HepG2 (cell line): Measurements from ENCODE around the gene RPUSD4. TPM values are rescaled to one million over a fixed set of nuclear protein-coding genes. Genes with fewer than 3 reads are reported as not detected.

Source experiments
- DR1 ChIP-seq: sonication (generic); formaldehyde crosslinking; IDR thresholded peaks from 2 replicates; pipeline ENCODE4 v1.8.0; 2021; ENCODE audit warnings: mild to moderate bottlenecking, missing genetic modification reagents, inconsistent platforms
- HMGA1 ChIP-seq: sonication (generic); formaldehyde crosslinking; conservative IDR thresholded peaks from 2 replicates; pipeline ENCODE4 v1.4.0; 2020; ENCODE audit warnings: missing genetic modification reagents
- MBNL3 ChIP-seq: fragments of 250-450 bp; sonication (Bioruptor Pico); conservative IDR thresholded peaks from 2 replicates; pipeline ENCODE4 v1.8.0; 2022; ENCODE audit warnings: mild to moderate bottlenecking, inconsistent platforms
- MED1 ChIP-seq: sonication (generic); formaldehyde crosslinking; IDR thresholded peaks from 2 replicates; pipeline ENCODE4 v1.4.0; 2020; ENCODE audit warnings: missing genetic modification reagents
- MED13 ChIP-seq: sonication (generic); formaldehyde crosslinking; IDR thresholded peaks from 2 replicates; pipeline ENCODE4 v1.5.0; 2020; ENCODE audit warnings: missing genetic modification reagents
- PRMT3 ChIP-seq: sonication (generic); formaldehyde crosslinking; IDR thresholded peaks from 2 replicates; pipeline ENCODE4 v1.8.1; 2022; ENCODE audit warnings: low read depth, mild to moderate bottlenecking, moderate library complexity, missing genetic modification reagents, borderline replicate concordance
- RCOR2 ChIP-seq: IDR thresholded peaks from 2 replicates; pipeline ENCODE4 v1.6.1; 2016; ENCODE audit warnings: missing biosample characterization, missing genetic modification reagents
- SAFB2 ChIP-seq: sonication (generic); formaldehyde crosslinking; IDR thresholded peaks from 2 replicates; pipeline ENCODE4 v1.5.1; 2020; ENCODE audit warnings: missing genetic modification reagents, low read depth, mild to moderate bottlenecking, borderline replicate concordance
- TAF15 ChIP-seq: fragments of 200-400 bp; formaldehyde crosslinking; IDR thresholded peaks from one replicate; pipeline ENCODE4 v1.6.1; 2018; ENCODE audit warnings: mild to moderate bottlenecking, low read depth, low read length; ENCODE audit not compliant: poor library complexity, severe bottlenecking
- ZEB1 ChIP-seq: IDR thresholded peaks from 2 replicates; pipeline ENCODE4 v1.6.1; 2012; ENCODE audit warnings: mild to moderate bottlenecking, low read depth, inconsistent platforms; ENCODE audit not compliant: insufficient replicate concordance
- ZNF431 ChIP-seq: sonication (generic); formaldehyde crosslinking; IDR thresholded peaks from 2 replicates; pipeline ENCODE4 v1.9.0; 2022; ENCODE audit warnings: missing genetic modification reagents, low read depth, mild to moderate bottlenecking, borderline replicate concordance
- ZNF607 ChIP-seq: sonication (generic); formaldehyde crosslinking; IDR thresholded peaks from 2 replicates; pipeline ENCODE4 v1.5.1; 2020; ENCODE audit warnings: missing genetic modification reagents, mild to moderate bottlenecking, borderline replicate concordance
- polyA plus RNA-seq, 8 experiments: library from polyadenylated mRNA; depleted of rRNA in 3 of 8; stranded (reverse) in 7 of 8; unstranded in 1 of 8; fragments of >200 nt; fragmentation: Illumina TruSeq in 4 of 8; extraction: Trizol in 4 of 8; gene quantifications; 2 replicates each; pipeline versions ENCODE4 v1.2.1 to v1.2.3, GENCODE V29; 2011 to 2016; ENCODE audit warnings: low read depth in 4 of 8, missing spikeins in 1 of 8, mixed read lengths in 1 of 8; ENCODE audit not compliant: insufficient read depth in 1 of 8
- total RNA-seq, 5 experiments: library from RNA; depleted of rRNA; stranded (reverse); fragments of >200 nt; fragmentation: Illumina TruSeq; extraction: Trizol; gene quantifications; 2 replicates each; pipeline ENCODE4 v1.2.3, GENCODE V29; 2016; ENCODE audit warnings: low read depth in 1 of 5
- TF ChIP-seq, protein P1 (sequence below): sonication (generic); formaldehyde crosslinking; IDR thresholded peaks from 2 replicates; pipeline ENCODE4 v1.4.0; 2020; ENCODE audit warnings: missing genetic modification reagents
- TF ChIP-seq, protein P2 (sequence below): sonication (generic); formaldehyde crosslinking; IDR thresholded peaks from 2 replicates; pipeline ENCODE4 v1.8.1; 2023; ENCODE audit warnings: mild to moderate bottlenecking, moderate library complexity, missing genetic modification reagents
- TF ChIP-seq, protein P3 (sequence below): sonication (generic); formaldehyde crosslinking; IDR thresholded peaks from 2 replicates; pipeline ENCODE4 v1.9.0; 2021; ENCODE audit warnings: missing genetic modification reagents, borderline replicate concordance
- TF ChIP-seq, protein P4 (sequence below): sonication (generic); formaldehyde crosslinking; IDR thresholded peaks from 2 replicates; pipeline ENCODE4 v1.4.0; 2020; ENCODE audit warnings: missing genetic modification reagents, borderline replicate concordance
- TF ChIP-seq, protein P5 (sequence below): sonication (generic); formaldehyde crosslinking; IDR thresholded peaks from 2 replicates; pipeline ENCODE4 v1.5.1; 2020; ENCODE audit warnings: missing genetic modification reagents, mild to moderate bottlenecking, borderline replicate concordance
- TF ChIP-seq, protein P6 (sequence below): sonication (generic); formaldehyde crosslinking; IDR thresholded peaks from 2 replicates; pipeline ENCODE4 v1.8.1; 2023; ENCODE audit warnings: mild to moderate bottlenecking, missing genetic modification reagents

The RPUSD4 gene
- total and polyA plus RNA-seq, 2 of the 13 experiments (the other 11 are each of a cell fraction or from before 2014, with no cell fraction given): 45.0 to 52.9 TPM

DNA sequence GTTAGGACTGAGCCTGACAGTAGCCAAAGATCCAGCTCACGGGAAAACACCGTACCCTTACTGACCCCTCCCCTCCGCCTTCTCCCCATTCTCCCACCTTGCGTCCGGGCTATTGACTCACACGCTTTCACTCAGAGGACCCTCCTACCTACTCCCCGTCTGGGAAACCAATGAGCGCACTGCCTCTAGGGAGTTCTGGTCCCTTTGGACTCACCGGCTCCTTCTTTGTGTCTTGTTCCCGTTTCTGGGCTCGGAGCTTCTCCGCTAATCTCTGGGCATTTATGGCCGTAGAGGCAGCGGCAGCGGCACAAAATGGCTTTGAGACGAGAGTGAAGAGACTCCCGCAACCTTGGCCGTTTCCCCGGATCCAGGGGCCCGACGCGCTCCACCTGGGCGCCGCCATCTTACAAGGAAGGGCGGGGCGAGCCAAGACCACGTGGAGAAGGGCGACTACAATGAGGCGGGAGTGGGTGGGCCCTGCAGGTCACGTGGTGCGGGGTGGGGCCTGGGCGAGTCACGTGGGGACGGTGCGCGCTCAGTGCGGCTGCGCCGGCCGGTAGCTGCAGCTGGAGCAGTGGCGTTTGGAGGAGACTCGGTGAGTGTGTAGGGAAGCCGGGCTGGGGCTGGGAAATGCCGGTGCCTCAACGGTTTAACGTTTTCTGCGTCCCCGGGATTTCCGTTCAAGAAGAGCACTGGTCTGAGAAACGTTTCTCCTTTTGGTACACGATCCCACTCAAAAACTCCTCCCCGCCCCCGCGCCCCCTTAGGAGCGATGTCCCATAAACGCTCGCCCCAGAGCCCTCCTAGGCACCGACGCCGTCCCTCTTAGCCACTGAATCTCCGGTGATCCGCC lies at the start of gene RPUSD4, which contains the start of gene FAM118B (continued):
- TF ChIP-seq TAF15: no peak
- peak; percentile 60 for TF ChIP-seq MED1
- TF ChIP-seq, protein P1, sequence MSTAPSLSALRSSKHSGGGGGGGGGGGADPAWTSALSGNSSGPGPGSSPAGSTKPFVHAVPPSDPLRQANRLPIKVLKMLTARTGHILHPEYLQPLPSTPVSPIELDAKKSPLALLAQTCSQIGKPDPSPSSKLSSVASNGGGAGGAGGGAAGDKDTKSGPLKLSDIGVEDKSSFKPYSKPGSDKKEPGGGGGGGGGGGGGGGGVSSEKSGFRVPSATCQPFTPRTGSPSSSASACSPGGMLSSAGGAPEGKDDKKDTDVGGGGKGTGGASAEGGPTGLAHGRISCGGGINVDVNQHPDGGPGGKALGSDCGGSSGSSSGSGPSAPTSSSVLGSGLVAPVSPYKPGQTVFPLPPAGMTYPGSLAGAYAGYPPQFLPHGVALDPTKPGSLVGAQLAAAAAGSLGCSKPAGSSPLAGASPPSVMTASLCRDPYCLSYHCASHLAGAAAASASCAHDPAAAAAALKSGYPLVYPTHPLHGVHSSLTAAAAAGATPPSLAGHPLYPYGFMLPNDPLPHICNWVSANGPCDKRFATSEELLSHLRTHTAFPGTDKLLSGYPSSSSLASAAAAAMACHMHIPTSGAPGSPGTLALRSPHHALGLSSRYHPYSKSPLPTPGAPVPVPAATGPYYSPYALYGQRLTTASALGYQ (CRISPR knock-in tag): peak; percentile 69; the same call in 1 of the 2 replicates
- TF ChIP-seq, protein P2, sequence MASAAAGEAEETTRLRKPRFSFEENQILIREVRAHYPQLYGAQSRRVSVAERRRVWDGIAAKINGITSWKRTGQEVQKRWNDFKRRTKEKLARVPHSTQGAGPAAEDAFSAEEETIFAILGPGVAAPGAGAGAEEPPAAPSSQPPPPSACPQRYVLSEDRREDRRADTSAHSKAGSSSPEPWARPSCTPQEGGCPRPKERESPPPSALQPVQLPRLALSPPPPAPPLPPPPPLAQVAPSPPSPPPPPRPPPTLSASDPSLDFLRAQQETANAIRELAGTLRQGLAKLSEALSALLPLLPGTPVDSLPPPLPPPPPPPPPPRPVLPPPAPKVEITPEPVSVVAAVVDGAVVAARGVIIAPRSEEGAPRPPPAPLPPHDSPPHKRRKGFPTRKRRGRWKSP: no peak; the same call in 1 of the 2 replicates
- TF ChIP-seq, protein P3, sequence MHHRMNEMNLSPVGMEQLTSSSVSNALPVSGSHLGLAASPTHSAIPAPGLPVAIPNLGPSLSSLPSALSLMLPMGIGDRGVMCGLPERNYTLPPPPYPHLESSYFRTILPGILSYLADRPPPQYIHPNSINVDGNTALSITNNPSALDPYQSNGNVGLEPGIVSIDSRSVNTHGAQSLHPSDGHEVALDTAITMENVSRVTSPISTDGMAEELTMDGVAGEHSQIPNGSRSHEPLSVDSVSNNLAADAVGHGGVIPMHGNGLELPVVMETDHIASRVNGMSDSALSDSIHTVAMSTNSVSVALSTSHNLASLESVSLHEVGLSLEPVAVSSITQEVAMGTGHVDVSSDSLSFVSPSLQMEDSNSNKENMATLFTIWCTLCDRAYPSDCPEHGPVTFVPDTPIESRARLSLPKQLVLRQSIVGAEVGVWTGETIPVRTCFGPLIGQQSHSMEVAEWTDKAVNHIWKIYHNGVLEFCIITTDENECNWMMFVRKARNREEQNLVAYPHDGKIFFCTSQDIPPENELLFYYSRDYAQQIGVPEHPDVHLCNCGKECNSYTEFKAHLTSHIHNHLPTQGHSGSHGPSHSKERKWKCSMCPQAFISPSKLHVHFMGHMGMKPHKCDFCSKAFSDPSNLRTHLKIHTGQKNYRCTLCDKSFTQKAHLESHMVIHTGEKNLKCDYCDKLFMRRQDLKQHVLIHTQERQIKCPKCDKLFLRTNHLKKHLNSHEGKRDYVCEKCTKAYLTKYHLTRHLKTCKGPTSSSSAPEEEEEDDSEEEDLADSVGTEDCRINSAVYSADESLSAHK: no peak
- TF ChIP-seq HMGA1 (CRISPR knock-in tag): no peak
- TF ChIP-seq RCOR2 (CRISPR knock-in tag): no peak
- TF ChIP-seq, protein P4, sequence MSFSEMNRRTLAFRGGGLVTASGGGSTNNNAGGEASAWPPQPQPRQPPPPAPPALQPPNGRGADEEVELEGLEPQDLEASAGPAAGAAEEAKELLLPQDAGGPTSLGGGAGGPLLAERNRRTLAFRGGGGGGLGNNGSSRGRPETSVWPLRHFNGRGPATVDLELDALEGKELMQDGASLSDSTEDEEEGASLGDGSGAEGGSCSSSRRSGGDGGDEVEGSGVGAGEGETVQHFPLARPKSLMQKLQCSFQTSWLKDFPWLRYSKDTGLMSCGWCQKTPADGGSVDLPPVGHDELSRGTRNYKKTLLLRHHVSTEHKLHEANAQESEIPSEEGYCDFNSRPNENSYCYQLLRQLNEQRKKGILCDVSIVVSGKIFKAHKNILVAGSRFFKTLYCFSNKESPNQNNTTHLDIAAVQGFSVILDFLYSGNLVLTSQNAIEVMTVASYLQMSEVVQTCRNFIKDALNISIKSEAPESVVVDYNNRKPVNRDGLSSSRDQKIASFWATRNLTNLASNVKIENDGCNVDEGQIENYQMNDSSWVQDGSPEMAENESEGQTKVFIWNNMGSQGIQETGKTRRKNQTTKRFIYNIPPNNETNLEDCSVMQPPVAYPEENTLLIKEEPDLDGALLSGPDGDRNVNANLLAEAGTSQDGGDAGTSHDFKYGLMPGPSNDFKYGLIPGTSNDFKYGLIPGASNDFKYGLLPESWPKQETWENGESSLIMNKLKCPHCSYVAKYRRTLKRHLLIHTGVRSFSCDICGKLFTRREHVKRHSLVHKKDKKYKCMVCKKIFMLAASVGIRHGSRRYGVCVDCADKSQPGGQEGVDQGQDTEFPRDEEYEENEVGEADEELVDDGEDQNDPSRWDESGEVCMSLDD: no peak
- TF ChIP-seq SAFB2 (CRISPR knock-in tag): no peak
- no peak for TF ChIP-seq MBNL3 (CRISPR knock-in tag)
- TF ChIP-seq MED13 (CRISPR knock-in tag): no peak
- TF ChIP-seq, protein P5, sequence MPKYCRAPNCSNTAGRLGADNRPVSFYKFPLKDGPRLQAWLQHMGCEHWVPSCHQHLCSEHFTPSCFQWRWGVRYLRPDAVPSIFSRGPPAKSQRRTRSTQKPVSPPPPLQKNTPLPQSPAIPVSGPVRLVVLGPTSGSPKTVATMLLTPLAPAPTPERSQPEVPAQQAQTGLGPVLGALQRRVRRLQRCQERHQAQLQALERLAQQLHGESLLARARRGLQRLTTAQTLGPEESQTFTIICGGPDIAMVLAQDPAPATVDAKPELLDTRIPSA (CRISPR knock-in tag): no peak
- TF ChIP-seq, protein P6, sequence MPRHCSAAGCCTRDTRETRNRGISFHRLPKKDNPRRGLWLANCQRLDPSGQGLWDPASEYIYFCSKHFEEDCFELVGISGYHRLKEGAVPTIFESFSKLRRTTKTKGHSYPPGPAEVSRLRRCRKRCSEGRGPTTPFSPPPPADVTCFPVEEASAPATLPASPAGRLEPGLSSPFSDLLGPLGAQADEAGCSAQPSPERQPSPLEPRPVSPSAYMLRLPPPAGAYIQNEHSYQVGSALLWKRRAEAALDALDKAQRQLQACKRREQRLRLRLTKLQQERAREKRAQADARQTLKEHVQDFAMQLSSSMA: 0 out of 2 replicates have a peak, but pooled peaks have one; percentile 31
- TF ChIP-seq ZNF607 (CRISPR knock-in tag): peak; percentile 71; the same call in 1 of the 2 replicates
- TF ChIP-seq ZNF431 (CRISPR knock-in tag): peak; percentile 86; the same call in 1 of the 2 replicates
- TF ChIP-seq ZEB1: no peak
- TF ChIP-seq PRMT3: no peak
- peak; percentile 92 for TF ChIP-seq DR1 (CRISPR knock-in tag)
